Measurements from ENCODE around the gene MED8. TPM values are rescaled to one million over a fixed set of nuclear protein-coding genes. Genes with fewer than 3 reads are reported as not detected.

The MED8 gene
- total and polyA plus RNA-seq, 2 of the 8 experiments (the other 6 are each of a cell fraction or from before 2014, with no cell fraction given) = 7.0 to 20.6 TPM

- H3K4me2 ChIP-seq (ENCODE audit: insufficient read depth in 1 of 2, low read depth in 2 of 2, low read length in 2 of 2) = no peak overlapping the region
- H3K23ac ChIP-seq (ENCODE audit: insufficient read length) = no peak overlapping the region
- WGBS, 2 experiments (ENCODE audit: extremely low coverage in 1 of 2, insufficient coverage in 1 of 2, insufficient read length in 1 of 2, insufficient replicate concordance in 2 of 2, low coverage in 1 of 2, low lambda C conversion rate in 2 of 2, missing lambda C conversion rate in 1 of 2) = 89% methylated on average over 4 of the region's 4 CpGs; no CpG with 5 or more reads in 1 of the 2 experiments
- H3K79me1 ChIP-seq (ENCODE audit: low read depth, low read length) = no peaks in the 10 kb centered on the region; the same call in 1 of the 2 replicates
- no peak overlapping the region for H2BK5ac ChIP-seq (ENCODE audit: low read depth, low read length)
- H2BK12ac ChIP-seq (ENCODE audit: low read depth, low read length) = no peak overlapping the region
- no peak overlapping the region for H3K18ac ChIP-seq (ENCODE audit: extremely low read depth, low read length)
- no peak overlapping the region for H4K91ac ChIP-seq (replicated peaks; ENCODE audit: insufficient read length, low read length)
- POLR2A ChIA-PET (ENCODE audit: partially characterized antibody) = interaction anchor here (2.2 kb wide), 1 partner anchor 81 kb away, joined by 4 read pairs; the partner anchor contains the start of gene HYI
- TF ChIP-seq PHF8 (conservative IDR thresholded peaks at IDR 0.05; ENCODE audit: low read depth, low read length) (no peak), FOSL1 (IDR thresholded peaks at IDR 0.05; ENCODE audit: insufficient read depth, low read depth, low read length) (no peak)
- H2BK20ac ChIP-seq (ENCODE audit: low read length) = no peak overlapping the region
- H2BK15ac ChIP-seq (ENCODE audit: low read length) = no peak overlapping the region
- no peak overlapping the region for H2BK120ac ChIP-seq (replicated peaks; ENCODE audit: low read depth, low read length)
- no peak overlapping the region for H2AK5ac ChIP-seq (ENCODE audit: low read depth, low read length)
- peaks cover 0 to 7% (median 5%) of the 10 kb centered on the region in 4 experiments; a peak in 3 of 7 replicates for H3K4me1 ChIP-seq (replicated peaks in 1 of 4; ENCODE audit: control insufficient read depth in 3 of 4, insufficient read depth in 4 of 4, low read length in 3 of 4)
- no peaks in the 10 kb centered on the region for H3K36me3 ChIP-seq (ENCODE audit: control insufficient read depth in 2 of 4, insufficient read depth in 4 of 4, low read length in 3 of 4)
- no peak overlapping the region for H3K56ac ChIP-seq (replicated peaks; ENCODE audit: insufficient read length, low read depth, low read length)
- no peak overlapping the region for H3K4me3 ChIP-seq (ENCODE audit: extremely low read depth in 1 of 4, insufficient read depth in 2 of 4, low read depth in 3 of 4, low read length in 4 of 4)
- no peak overlapping the region for H3K4ac ChIP-seq (replicated peaks; ENCODE audit: insufficient read length, low read depth, low read length)
- no peaks in the 10 kb centered on the region for H3K9me3 ChIP-seq (ENCODE audit: insufficient read depth in 2 of 2, low read depth in 1 of 2, low read length in 1 of 2)
- H3K14ac ChIP-seq (ENCODE audit: insufficient read length) = no peak overlapping the region
- FAIRE-seq (no peak), DNase-seq (ENCODE audit: low read depth in 1 of 2, low spot score in 2 of 2) (no peak)
- H2AFZ ChIP-seq (ENCODE audit: low read length) = no peak overlapping the region
- peaks cover 2% of the 10 kb centered on the region; the same call in 1 of the 2 replicates for H3K23me2 ChIP-seq (ENCODE audit: low read depth, low read length)
- H4K8ac ChIP-seq (ENCODE audit: extremely low read depth, insufficient read depth, low read length) = no peak overlapping the region
- no peaks in the 10 kb centered on the region for H3K79me2 ChIP-seq (ENCODE audit: control insufficient read depth in 1 of 2, insufficient read depth in 2 of 2, low read length in 2 of 2)
- H4K20me1 ChIP-seq (replicated peaks in 1 of 2; ENCODE audit: control insufficient read depth in 1 of 2, insufficient read depth in 2 of 2, low read length in 2 of 2) = peaks cover 0 to 3% of the 10 kb centered on the region in 2 experiments
- no peak overlapping the region for H4K5ac ChIP-seq (ENCODE audit: insufficient read length, low read depth, low read length)
- CTCF ChIA-PET (ENCODE audit: partially characterized antibody) = interaction anchor here (1.6 to 1.9 kb wide), 2 partner anchors 40 to 88 kb away, joined by 3 to 6 read pairs; partner anchors contain the start of gene C1orf210
- H3K27ac ChIP-seq (ENCODE audit: low read depth, low read length) = no peak overlapping the region
- no peaks in the 10 kb centered on the region for H3K27me3 ChIP-seq (replicated peaks in 1 of 4; ENCODE audit: control insufficient read depth in 3 of 4, extremely low read depth in 1 of 4, insufficient read depth in 3 of 4, low read length in 3 of 4)
- H3K9ac ChIP-seq (replicated peaks in 1 of 4; ENCODE audit: extremely low read depth in 1 of 4, low read depth in 3 of 4, low read length in 3 of 4) = no peak overlapping the region
These were observed 16.3 kb downstream of the MED8 start for GRCh38 chr1:43373066-43373940.

Measured in H1 (cell line).